K562 (cell line): ENCODE results near the gene PCNX4. TPM values are rescaled to one million over a fixed set of nuclear protein-coding genes. Genes with fewer than 3 reads are reported as not detected.

Source experiments
- BDP1 ChIP-seq: IDR thresholded peaks from 3 replicates; pipeline ENCODE4 v1.6.1; 2011; ENCODE audit not compliant: insufficient read length, insufficient read depth
- BHLHE40 ChIP-seq: IDR thresholded peaks from 2 replicates; pipeline ENCODE4 v1.6.1; 2011; ENCODE audit warnings: low read length, improper control_type of control experiment
- CREB1 ChIP-seq, 2 experiments: sonication (generic) in 1 of 2; formaldehyde crosslinking in 1 of 2; IDR thresholded peaks; 2 replicates each; pipeline versions ENCODE4 v1.6.1 to v1.8.0; 2012 to 2022; ENCODE audit warnings: inconsistent platforms in 1 of 2, mild to moderate bottlenecking in 1 of 2, missing genetic modification reagents in 1 of 2, moderate library complexity in 1 of 2
- CREM ChIP-seq: IDR thresholded peaks from 2 replicates; pipeline ENCODE4 v1.6.1; 2014; ENCODE audit warnings: antibody characterized with exemption, low read depth
- CXXC5 ChIP-seq: fragments of 250-450 bp; sonication (Bioruptor Pico); IDR thresholded peaks from 2 replicates; pipeline ENCODE4 v1.8.0; 2022; ENCODE audit warnings: inconsistent platforms, mild to moderate bottlenecking, moderate library complexity
- HDAC6 ChIP-seq: IDR thresholded peaks from 2 replicates; pipeline ENCODE4 v1.6.1; 2012; ENCODE audit warnings: low read depth, mild to moderate bottlenecking, control low read depth, inconsistent platforms, low read length, moderate library complexity
- MAFF ChIP-seq: IDR thresholded peaks from 2 replicates; pipeline ENCODE4 v1.6.1; 2012; ENCODE audit warnings: low read length, improper control_type of control experiment
- PHF21A ChIP-seq: fragments of 450-650 bp; IDR thresholded peaks from 2 replicates; pipeline ENCODE4 v1.6.1; 2017; ENCODE audit warnings: low read depth, borderline replicate concordance
- SRSF9 ChIP-seq: fragments of 200-400 bp; formaldehyde crosslinking; IDR thresholded peaks from 2 replicates; pipeline ENCODE4 v1.6.1; 2017; ENCODE audit warnings: low read depth, low read length, borderline replicate concordance
- TAF9B ChIP-seq: fragments of 450-650 bp; IDR thresholded peaks from 2 replicates; pipeline ENCODE4 v1.6.1; 2018; ENCODE audit warnings: mild to moderate bottlenecking; ENCODE audit not compliant: partially characterized antibody
- TCFL5 ChIP-seq: fragments of 250-450 bp; sonication (Bioruptor Pico); conservative IDR thresholded peaks from 2 replicates; pipeline ENCODE4 v1.6.1; 2021; ENCODE audit warnings: mild to moderate bottlenecking, moderate library complexity, matching md5 sums
- TEAD1 ChIP-seq, 2 experiments: fragments of 450-650 bp in 1 of 2; sonication (generic) in 1 of 2; formaldehyde crosslinking; IDR thresholded peaks; 2 replicates each; pipeline versions ENCODE4 v1.4.0 to v1.8.0; 2020 to 2022; ENCODE audit warnings: mild to moderate bottlenecking in 2 of 2, missing genetic modification reagents in 1 of 2
- ZFP30 ChIP-seq: fragments of 250-450 bp; sonication (Bioruptor Pico); IDR thresholded peaks from 2 replicates; pipeline ENCODE4 v1.8.0; 2022; ENCODE audit warnings: moderate library complexity, mild to moderate bottlenecking, inconsistent platforms, borderline replicate concordance
- ZNF224 ChIP-seq: sonication (generic); formaldehyde crosslinking; IDR thresholded peaks from 2 replicates; pipeline ENCODE4 v1.8.0; 2022; ENCODE audit warnings: mild to moderate bottlenecking, missing genetic modification reagents
- ZNF696 ChIP-seq: fragments of 250-450 bp; sonication (Bioruptor Pico); conservative IDR thresholded peaks from 2 replicates; pipeline ENCODE4 v1.4.0; 2020; ENCODE audit warnings: mild to moderate bottlenecking, moderate library complexity
- polyA plus RNA-seq, 8 experiments: library from polyadenylated mRNA; depleted of rRNA in 4 of 8; stranded (reverse) in 5 of 8; unstranded in 3 of 8; fragments of >200 nt; fragmentation: Nextera tagmentation in 2 of 8; fragmentation: Illumina TruSeq in 1 of 8; extraction: Ambion mirVana in 2 of 8; extraction: Trizol in 1 of 8; gene quantifications; 2 replicates each; pipeline versions ENCODE4 v1.2.1 to v1.2.3, GENCODE V29; 2011 to 2014; ENCODE audit warnings: inconsistent platforms in 1 of 8, missing spikeins in 1 of 8
- total RNA-seq, 7 experiments: library from RNA; depleted of rRNA in 6 of 7; stranded (reverse); fragments of >200 nt in 6 of 7; fragmentation: Illumina TruSeq in 2 of 7; extraction: Trizol in 2 of 7; gene quantifications; 2 replicates each; pipeline versions ENCODE4 v1.2.1 to v1.2.3, GENCODE V29; 2011 to 2021; ENCODE audit warnings: low replicate concordance in 1 of 7
- TF ChIP-seq, protein P1 (sequence below), 3 experiments: IDR thresholded peaks in 2 of 3; conservative IDR thresholded peaks in 1 of 3; 2 replicates each; pipeline ENCODE4 v1.5.1; 2011 to 2012; ENCODE audit warnings: low read length in 3 of 3, mild to moderate bottlenecking in 3 of 3, control low read depth in 2 of 3, improper control_type of control experiment in 1 of 3, inconsistent platforms in 1 of 3, low read depth in 1 of 3, mixed read lengths in 1 of 3, moderate library complexity in 1 of 3; ENCODE audit not compliant: insufficient read depth in 2 of 3
- TF ChIP-seq, protein P2 (sequence below): fragments of 450-650 bp; IDR thresholded peaks from 2 replicates; pipeline ENCODE4 v1.6.1; 2016; ENCODE audit warnings: low read depth

The PCNX4 gene
- total and polyA plus RNA-seq, 9 of the 15 experiments (the other 6 are each of a cell fraction or from before 2014, with no cell fraction given), result 10.0 to 41.2 (median 22.4) TPM

DNA sequence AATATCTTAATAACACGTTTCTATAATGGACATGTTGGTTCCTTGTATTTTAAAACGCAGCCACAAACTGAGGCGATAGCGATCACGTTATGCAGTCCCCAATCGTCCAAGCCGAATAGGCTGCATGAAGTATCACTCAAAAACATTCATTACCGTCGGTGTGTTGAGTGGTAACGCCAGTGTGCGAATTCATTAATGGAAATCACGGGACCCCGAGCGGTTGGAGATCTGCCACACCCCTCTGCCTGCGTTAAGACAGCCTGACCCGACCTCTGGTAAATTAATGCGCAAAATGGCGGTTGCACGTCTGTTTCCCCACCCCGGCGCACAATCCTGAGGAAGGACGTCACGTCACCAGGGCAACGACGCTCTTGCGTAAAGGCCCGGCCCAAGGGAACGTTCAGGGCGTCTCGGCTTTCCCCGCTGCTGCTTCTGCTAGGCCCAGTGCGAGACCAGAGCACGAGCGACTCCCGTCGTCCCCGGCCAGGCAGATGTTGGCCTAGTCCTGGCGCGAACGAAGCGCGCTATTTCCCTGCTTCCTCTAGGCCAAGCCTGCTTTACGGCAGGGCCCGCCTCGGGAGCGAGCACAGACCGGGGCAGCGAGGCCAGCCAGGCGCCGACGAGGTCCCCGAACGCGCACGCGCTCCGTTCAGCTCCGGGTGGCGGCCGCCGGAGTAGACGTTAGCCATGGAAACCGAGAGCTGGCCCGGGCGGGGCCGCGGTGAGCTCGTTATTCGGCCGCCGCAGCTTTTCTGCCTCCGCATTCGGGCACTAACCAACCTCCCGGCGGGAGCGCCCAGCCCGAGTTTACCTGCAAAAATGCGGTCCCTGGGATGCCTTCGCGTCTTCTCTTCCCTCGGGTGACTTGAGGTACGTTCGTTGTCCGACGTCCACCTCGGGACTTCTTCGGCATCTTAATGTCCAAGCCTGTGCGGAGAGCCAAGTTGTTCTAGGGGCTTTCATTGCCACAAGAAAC, at the start of gene PCNX4 (continued):
- TF ChIP-seq, protein P1, sequence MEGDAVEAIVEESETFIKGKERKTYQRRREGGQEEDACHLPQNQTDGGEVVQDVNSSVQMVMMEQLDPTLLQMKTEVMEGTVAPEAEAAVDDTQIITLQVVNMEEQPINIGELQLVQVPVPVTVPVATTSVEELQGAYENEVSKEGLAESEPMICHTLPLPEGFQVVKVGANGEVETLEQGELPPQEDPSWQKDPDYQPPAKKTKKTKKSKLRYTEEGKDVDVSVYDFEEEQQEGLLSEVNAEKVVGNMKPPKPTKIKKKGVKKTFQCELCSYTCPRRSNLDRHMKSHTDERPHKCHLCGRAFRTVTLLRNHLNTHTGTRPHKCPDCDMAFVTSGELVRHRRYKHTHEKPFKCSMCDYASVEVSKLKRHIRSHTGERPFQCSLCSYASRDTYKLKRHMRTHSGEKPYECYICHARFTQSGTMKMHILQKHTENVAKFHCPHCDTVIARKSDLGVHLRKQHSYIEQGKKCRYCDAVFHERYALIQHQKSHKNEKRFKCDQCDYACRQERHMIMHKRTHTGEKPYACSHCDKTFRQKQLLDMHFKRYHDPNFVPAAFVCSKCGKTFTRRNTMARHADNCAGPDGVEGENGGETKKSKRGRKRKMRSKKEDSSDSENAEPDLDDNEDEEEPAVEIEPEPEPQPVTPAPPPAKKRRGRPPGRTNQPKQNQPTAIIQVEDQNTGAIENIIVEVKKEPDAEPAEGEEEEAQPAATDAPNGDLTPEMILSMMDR (IDR thresholded peaks at IDR 0.05 in 2 of 3, conservative IDR thresholded peaks at IDR 0.05 in 1 of 3; ENCODE audit: insufficient read depth in 2 of 3, low read depth in 1 of 3, low read length in 3 of 3), result 0 out of 6 replicates have a peak, but pooled peaks of 1 of the 3 experiments have one; percentile 3
- TF ChIP-seq CXXC5 (peak; percentile 84), TCFL5 (CRISPR knock-in tag) (no peak), ZNF224 (CRISPR knock-in tag) (no peak), TAF9B (peak; percentile 67), BHLHE40 (peak; percentile 85), ZFP30 (no peak), BDP1 (no peak), HDAC6 (no peak), SRSF9 (no peak), PHF21A (no peak), CREB1 (IDR thresholded peaks at IDR 0.05) (peak; percentile 78), CREB1 (CRISPR knock-in tag; IDR thresholded peaks at IDR 0.05) (peak; percentile 81), TEAD1 (CRISPR knock-in tag; IDR thresholded peaks at IDR 0.05) (no peak), ZNF696 (CRISPR knock-in tag) (no peak), CREM (peak; percentile 93), MAFF (no peak)
- TF ChIP-seq, protein P2, sequence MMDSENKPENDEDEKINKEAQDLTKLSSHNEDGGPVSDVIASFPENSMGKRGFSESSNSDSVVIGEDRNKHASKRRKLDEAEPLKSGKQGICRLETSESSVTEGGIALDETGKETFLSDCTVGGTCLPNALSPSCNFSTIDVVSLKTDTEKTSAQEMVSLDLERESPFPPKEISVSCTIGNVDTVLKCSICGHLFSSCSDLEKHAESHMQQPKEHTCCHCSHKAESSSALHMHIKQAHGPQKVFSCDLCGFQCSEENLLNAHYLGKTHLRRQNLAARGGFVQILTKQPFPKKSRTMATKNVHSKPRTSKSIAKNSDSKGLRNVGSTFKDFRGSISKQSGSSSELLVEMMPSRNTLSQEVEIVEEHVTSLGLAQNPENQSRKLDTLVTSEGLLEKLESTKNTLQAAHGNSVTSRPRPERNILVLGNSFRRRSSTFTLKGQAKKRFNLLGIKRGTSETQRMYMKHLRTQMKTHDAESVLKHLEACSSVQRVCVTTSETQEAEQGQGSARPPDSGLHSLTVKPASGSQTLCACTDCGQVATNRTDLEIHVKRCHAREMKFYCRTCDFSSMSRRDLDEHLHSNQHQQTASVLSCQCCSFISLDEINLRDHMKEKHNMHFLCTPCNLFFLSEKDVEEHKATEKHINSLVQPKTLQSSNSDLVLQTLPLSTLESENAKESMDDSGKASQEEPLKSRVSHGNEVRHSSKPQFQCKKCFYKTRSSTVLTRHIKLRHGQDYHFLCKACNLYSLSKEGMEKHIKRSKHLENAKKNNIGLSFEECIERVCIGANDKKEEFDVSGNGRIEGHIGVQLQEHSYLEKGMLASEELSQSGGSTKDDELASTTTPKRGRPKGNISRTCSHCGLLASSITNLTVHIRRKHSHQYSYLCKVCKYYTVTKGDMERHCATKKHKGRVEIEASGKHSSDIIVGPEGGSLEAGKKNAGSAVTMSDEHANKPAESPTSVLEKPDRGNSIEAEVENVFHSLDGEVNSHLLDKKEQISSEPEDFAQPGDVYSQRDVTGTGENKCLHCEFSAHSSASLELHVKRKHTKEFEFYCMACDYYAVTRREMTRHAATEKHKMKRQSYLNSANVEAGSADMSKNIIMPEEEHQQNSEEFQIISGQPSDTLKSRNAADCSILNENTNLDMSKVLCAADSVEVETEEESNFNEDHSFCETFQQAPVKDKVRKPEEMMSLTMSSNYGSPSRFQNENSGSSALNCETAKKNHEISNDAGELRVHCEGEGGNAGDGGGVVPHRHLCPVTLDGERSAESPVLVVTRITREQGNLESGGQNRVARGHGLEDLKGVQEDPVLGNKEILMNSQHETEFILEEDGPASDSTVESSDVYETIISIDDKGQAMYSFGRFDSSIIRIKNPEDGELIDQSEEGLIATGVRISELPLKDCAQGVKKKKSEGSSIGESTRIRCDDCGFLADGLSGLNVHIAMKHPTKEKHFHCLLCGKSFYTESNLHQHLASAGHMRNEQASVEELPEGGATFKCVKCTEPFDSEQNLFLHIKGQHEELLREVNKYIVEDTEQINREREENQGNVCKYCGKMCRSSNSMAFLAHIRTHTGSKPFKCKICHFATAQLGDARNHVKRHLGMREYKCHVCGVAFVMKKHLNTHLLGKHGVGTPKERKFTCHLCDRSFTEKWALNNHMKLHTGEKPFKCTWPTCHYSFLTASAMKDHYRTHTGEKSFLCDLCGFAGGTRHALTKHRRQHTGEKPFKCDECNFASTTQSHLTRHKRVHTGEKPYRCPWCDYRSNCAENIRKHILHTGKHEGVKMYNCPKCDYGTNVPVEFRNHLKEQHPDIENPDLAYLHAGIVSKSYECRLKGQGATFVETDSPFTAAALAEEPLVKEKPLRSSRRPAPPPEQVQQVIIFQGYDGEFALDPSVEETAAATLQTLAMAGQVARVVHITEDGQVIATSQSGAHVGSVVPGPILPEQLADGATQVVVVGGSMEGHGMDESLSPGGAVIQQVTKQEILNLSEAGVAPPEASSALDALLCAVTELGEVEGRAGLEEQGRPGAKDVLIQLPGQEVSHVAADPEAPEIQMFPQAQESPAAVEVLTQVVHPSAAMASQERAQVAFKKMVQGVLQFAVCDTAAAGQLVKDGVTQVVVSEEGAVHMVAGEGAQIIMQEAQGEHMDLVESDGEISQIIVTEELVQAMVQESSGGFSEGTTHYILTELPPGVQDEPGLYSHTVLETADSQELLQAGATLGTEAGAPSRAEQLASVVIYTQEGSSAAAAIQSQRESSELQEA, result no peak
